ENCODE measurements around the gene DPY19L3. TPM values are rescaled to one million over a fixed set of nuclear protein-coding genes. Genes with fewer than 3 reads are reported as not detected.
"Not testable (repeated sequence)": the region's sequence is repeated elsewhere in the genome, so short reads cannot be mapped to it uniquely, and the experiment has no call there.

DPY19L3 gene
- total and polyA plus RNA-seq, 12 donors, result 2.9 to 11.8 (median 4.4) TPM

DNA sequence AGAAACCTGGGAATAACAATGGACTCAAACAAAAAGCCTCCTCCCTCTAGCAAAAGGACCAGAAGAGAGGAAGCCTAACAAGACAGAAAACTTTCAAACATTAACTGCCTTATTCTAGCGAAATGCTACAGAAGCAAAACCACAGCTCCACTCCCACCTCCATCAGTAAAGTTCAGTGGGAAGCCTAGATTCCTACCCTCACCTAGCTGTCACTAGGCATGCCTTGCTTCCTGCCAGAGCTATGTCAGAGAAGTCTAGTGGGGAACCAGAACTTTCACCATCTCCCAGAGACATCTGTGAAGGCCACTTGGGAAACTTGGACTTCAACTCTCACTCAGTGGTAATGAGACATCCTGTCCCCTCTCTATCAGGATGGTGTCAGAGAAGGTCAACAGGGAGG lies 37.1 kb downstream of the DPY19L3 start:
- Histone ChIP-seq H3K4me1 (no peaks in the 10 kb centered on the region), H3K27me3 (no peaks in the 10 kb centered on the region), H3K9me3 (no peaks in the 10 kb centered on the region), H3K4me3 (no peak overlapping the region), H3K36me3 (peaks cover 0 to 45% (median 0%) of the 10 kb centered on the region in 9 donors), H3K27ac (no peak overlapping the region)
- intact Hi-C loops (cut with DNase I), result no loop called here
- 97 to 100% methylated on average over 1 of the region's 1 CpG for WGBS, 2 donors
- DNase-seq (no peak), ATAC-seq (no peak)
- TF ChIP-seq, protein P1, sequence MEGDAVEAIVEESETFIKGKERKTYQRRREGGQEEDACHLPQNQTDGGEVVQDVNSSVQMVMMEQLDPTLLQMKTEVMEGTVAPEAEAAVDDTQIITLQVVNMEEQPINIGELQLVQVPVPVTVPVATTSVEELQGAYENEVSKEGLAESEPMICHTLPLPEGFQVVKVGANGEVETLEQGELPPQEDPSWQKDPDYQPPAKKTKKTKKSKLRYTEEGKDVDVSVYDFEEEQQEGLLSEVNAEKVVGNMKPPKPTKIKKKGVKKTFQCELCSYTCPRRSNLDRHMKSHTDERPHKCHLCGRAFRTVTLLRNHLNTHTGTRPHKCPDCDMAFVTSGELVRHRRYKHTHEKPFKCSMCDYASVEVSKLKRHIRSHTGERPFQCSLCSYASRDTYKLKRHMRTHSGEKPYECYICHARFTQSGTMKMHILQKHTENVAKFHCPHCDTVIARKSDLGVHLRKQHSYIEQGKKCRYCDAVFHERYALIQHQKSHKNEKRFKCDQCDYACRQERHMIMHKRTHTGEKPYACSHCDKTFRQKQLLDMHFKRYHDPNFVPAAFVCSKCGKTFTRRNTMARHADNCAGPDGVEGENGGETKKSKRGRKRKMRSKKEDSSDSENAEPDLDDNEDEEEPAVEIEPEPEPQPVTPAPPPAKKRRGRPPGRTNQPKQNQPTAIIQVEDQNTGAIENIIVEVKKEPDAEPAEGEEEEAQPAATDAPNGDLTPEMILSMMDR (IDR thresholded peaks at IDR 0.05), result no peak

DNA sequence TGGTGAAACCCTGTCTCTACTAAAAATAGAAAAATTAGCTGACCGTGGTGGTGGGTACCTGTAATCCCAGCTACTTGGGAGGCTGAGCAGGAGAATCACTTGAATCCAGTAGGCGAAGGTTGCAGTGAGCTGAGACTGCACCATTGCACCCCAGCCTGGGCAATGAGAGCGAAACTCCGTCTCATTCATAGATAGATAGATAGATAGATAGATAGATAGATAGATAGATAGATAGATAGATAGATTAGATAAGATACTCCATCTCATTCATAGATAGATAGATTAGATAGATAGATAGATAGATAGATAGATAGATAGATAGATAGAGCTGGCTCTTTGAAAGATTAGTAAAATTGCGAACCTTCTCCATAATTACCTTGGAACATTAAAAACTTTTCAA lies 42.0 kb downstream of the DPY19L3 start:
- ATAC-seq; H3K27ac ChIP-seq; H3K27me3 ChIP-seq; H3K9me3 ChIP-seq; H3K4me1 ChIP-seq; H3K4me3 ChIP-seq; intact Hi-C loops (cut with DNase I); DNase-seq: not testable (repeated sequence)
- peaks cover 0 to 22% (median 0%) of the 10 kb centered on the region in 9 donors for H3K36me3 ChIP-seq
- 97 to 98% methylated on average over 5 of the region's 5 CpGs for WGBS, 2 donors

DNA sequence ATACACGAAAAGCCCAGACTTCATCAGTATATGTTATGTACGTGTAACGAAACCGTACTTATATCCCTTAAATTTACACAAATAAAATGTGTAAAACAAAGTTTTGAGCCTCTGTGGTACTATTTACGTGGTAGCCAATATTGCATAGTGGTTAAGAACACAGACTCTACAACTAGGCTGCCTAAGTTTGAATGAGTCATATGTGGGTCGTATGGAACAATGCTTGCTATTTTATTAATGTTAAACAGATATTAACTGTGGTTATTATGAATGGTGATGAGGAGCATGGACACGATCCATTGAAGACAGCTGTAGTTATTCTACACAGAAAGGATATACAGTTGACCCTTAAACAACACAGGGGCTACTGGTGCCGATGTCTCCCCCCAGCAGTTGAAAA lies 42.5 kb downstream of the DPY19L3 start:
- intact Hi-C loops (cut with DNase I), result no loop called here
- no peak for ATAC-seq
- H3K27ac ChIP-seq, result no peak overlapping the region
- no peaks in the 10 kb centered on the region for H3K9me3 ChIP-seq
- 96% methylated on average over 8 of the region's 8 CpGs for WGBS, 2 donors
- no peak overlapping the region for H3K4me3 ChIP-seq
- TF ChIP-seq, protein P1 (IDR thresholded peaks at IDR 0.05), result no peak
- H3K36me3 ChIP-seq, result peaks cover 0 to 21% (median 0%) of the 10 kb centered on the region in 9 donors
- no peaks in the 10 kb centered on the region for H3K4me1 ChIP-seq
- DNase-seq, result no peak
- no peaks in the 10 kb centered on the region for H3K27me3 ChIP-seq

DNA sequence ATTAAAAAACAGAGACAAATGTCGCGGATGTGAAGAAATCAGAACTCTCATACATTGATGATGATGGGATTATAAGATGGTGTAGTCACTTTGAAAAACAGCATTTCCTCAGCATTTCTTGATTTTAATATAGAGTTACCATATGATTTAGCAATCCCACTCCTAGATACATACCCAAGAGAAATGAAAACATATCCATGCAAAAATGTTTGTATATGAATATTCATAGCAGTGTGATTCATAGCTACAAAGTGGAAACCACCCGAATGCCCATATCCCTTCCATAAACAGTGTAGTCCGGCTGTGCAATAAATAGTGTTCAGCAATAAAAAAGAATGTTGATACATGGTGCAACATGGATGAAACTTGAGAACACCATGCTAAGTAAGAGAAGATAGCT lies 44.6 kb downstream of the DPY19L3 start:
- intact Hi-C loops (cut with DNase I), result no loop called here
- H3K4me1 ChIP-seq, result no peaks in the 10 kb centered on the region
- H3K9me3 ChIP-seq, result no peaks in the 10 kb centered on the region
- WGBS, 2 donors, result 98 to 99% methylated on average over 4 of the region's 4 CpGs
- no peak overlapping the region for H3K27ac ChIP-seq
- TF ChIP-seq, protein P1 (IDR thresholded peaks at IDR 0.05), result no peak
- H3K4me3 ChIP-seq, result no peak overlapping the region
- ATAC-seq (no peak), DNase-seq (no peak)
- no peaks in the 10 kb centered on the region for H3K27me3 ChIP-seq
- H3K36me3 ChIP-seq, result peaks cover 0 to 33% (median 0%) of the 10 kb centered on the region in 9 donors

DNA sequence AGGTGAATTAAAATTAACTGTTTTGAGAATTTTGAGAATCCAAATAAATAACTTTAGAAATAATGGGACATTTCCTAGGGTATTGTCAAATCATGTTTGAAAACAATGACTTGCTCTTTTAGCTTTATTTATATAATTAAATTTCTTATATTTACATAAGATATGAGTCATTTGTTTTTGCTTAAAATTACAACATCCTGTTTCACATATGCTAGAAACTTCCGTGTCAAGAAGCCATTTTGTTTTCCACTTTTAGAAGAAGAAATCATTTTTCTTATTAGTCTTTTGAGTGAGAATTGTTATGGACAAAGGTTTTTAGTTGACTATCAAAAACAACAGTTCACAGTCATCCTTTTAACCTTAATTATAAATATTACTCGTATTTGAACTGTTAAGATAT lies 48.2 kb downstream of the DPY19L3 start:
- no peak overlapping the region for H3K4me3 ChIP-seq
- TF ChIP-seq, protein P1 (IDR thresholded peaks at IDR 0.05), result no peak
- H3K4me1 ChIP-seq, result peaks cover 0 to 14% (median under 1%) of the 10 kb centered on the region in 9 donors
- ATAC-seq (no peak), DNase-seq (no peak)
- H3K9me3 ChIP-seq, result no peaks in the 10 kb centered on the region
- no peaks in the 10 kb centered on the region for H3K27me3 ChIP-seq
- intact Hi-C loops (cut with DNase I), result no loop called here
- 92% methylated on average over 2 of the region's 2 CpGs for whole genome bisulfite sequencing, 2 donors
- H3K36me3 ChIP-seq, result peaks cover 0 to 49% (median 3%) of the 10 kb centered on the region in 9 donors
- no peak overlapping the region for H3K27ac ChIP-seq
